ENCODE data around the gene DCLK1. TPM values are rescaled to one million over a fixed set of nuclear protein-coding genes. Genes with fewer than 3 reads are reported as not detected.

DCLK1 gene
- total and polyA plus RNA-seq, 10 of the 15 experiments (the other 5 are each of a cell fraction or from before 2014, with no cell fraction given): not detected

GRCh38 chr13:35727881-35728280, 403.3 kb downstream of the DCLK1 start (continued):
- TF ChIP-seq MEF2B (IDR thresholded peaks at IDR 0.05; ENCODE audit: partially characterized antibody, poor library complexity, severe bottlenecking) (no peak), E4F1 (IDR thresholded peaks at IDR 0.05; ENCODE audit: borderline replicate concordance, partially characterized antibody) (no peak), CEBPB (IDR thresholded peaks at IDR 0.05; ENCODE audit: borderline replicate concordance in 1 of 2, low read depth in 2 of 2, low read length in 2 of 2) (no peak), LARP7 (IDR thresholded peaks at IDR 0.05) (no peak)
- TF ChIP-seq, protein P1, sequence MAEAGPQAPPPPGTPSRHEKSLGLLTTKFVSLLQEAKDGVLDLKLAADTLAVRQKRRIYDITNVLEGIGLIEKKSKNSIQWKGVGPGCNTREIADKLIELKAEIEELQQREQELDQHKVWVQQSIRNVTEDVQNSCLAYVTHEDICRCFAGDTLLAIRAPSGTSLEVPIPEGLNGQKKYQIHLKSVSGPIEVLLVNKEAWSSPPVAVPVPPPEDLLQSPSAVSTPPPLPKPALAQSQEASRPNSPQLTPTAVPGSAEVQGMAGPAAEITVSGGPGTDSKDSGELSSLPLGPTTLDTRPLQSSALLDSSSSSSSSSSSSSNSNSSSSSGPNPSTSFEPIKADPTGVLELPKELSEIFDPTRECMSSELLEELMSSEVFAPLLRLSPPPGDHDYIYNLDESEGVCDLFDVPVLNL (IDR thresholded peaks at IDR 0.05; ENCODE audit: low read depth, low read length): no peak

GRCh38 chr13:35724446-35724845, 406.7 kb downstream of the DCLK1 start:
- DNase-seq (ENCODE audit: low read depth, low spot score) (no peak), ATAC-seq (no peak), FAIRE-seq (no peak)
- Histone ChIP-seq H3K4me3 (no peak overlapping the region), H3K36me3 (ENCODE audit: control insufficient read depth in 2 of 2, insufficient read depth in 2 of 2, low read length in 1 of 2) (no peaks in the 10 kb centered on the region), H3K4me1 (ENCODE audit: control insufficient read depth, insufficient read depth, low read length) (no peaks in the 10 kb centered on the region), H3K4me2 (ENCODE audit: control insufficient read depth, insufficient read depth) (no peak overlapping the region), H4K20me1 (ENCODE audit: control insufficient read depth, insufficient read depth) (no peaks in the 10 kb centered on the region), H3K9ac (ENCODE audit: control insufficient read depth, insufficient read depth, low read length) (no peak overlapping the region), H3K79me2 (ENCODE audit: control insufficient read depth, insufficient read depth, low read length) (no peaks in the 10 kb centered on the region), H2AFZ (ENCODE audit: control insufficient read depth, low read depth, low read length) (no peak overlapping the region), H3K27ac (ENCODE audit: control insufficient read depth, insufficient read depth) (no peak overlapping the region), H3K27me3 (replicated peaks in 1 of 2; ENCODE audit: control insufficient read depth in 2 of 2, insufficient read depth in 2 of 2, low read length in 1 of 2) (no peaks in the 10 kb centered on the region; a peak in 1 of 4 replicates), H3K9me3 (replicated peaks; ENCODE audit: control insufficient read depth, insufficient read depth, low read length) (no peaks in the 10 kb centered on the region)
- ChIA-PET POLR2A (no interaction called here), CTCF (interaction anchor here (0.6 to 2.2 kb wide), 4 partner anchors 8 to 1250 kb away, joined by 3 to 8 read pairs (median 3); no protein-coding TSS in a partner anchor), SMC1A (ENCODE audit: uncharacterized antibody, unreplicated experiment) (interaction anchor here (1.0 to 3.6 kb wide), 3 partner anchors 8 to 64 kb away, joined by 3 to 15 read pairs (median 3); no protein-coding TSS in a partner anchor), RAD21 (ENCODE audit: unreplicated experiment) (interaction anchor here (1.4 to 3.1 kb wide), 2 partner anchors 65 to 68 kb away, joined by 3 to 14 read pairs; no protein-coding TSS in a partner anchor)
- no TSS peak for BruUV-seq (replicated peaks)
- intact Hi-C loops (cut with micrococcal nuclease; ENCODE audit: unreplicated experiment): loop anchor here (5.0 kb wide), 1 partner anchor 63 kb away; no protein-coding TSS in a partner anchor
- 38% methylated on average over 6 of the region's 6 CpGs for WGBS (ENCODE audit: insufficient coverage, insufficient replicate concordance, low lambda C conversion rate, missing lambda C conversion rate)
- in situ Hi-C loops (cut with MboI): no loop called here
- TF ChIP-seq ZBED1 (IDR thresholded peaks at IDR 0.05; ENCODE audit: borderline replicate concordance): no peak
- no peak for TF ChIP-seq ZNF622 (IDR thresholded peaks at IDR 0.05)
- no peak for TF ChIP-seq DPF2 (IDR thresholded peaks at IDR 0.05)
- no peak for TF ChIP-seq IRF4 (IDR thresholded peaks at IDR 0.05; ENCODE audit: low read depth, low read length)
- no peak for TF ChIP-seq JUND (IDR thresholded peaks at IDR 0.05; ENCODE audit: low read depth, low read length)
- TF ChIP-seq BMI1 (IDR thresholded peaks at IDR 0.05; ENCODE audit: borderline replicate concordance): no peak
- TF ChIP-seq, protein P2, sequence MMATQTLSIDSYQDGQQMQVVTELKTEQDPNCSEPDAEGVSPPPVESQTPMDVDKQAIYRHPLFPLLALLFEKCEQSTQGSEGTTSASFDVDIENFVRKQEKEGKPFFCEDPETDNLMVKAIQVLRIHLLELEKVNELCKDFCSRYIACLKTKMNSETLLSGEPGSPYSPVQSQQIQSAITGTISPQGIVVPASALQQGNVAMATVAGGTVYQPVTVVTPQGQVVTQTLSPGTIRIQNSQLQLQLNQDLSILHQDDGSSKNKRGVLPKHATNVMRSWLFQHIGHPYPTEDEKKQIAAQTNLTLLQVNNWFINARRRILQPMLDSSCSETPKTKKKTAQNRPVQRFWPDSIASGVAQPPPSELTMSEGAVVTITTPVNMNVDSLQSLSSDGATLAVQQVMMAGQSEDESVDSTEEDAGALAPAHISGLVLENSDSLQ (IDR thresholded peaks at IDR 0.05): no peak
- TF ChIP-seq HDAC6 (IDR thresholded peaks at IDR 0.05; ENCODE audit: unreplicated experiment): no peak
